ENCODE measurements around the gene HSPE1.
"Not testable (repeated sequence)": the region's sequence is repeated elsewhere in the genome, so short reads cannot be mapped to it uniquely, and the experiment has no call there.

The HSPE1 gene

DNA sequence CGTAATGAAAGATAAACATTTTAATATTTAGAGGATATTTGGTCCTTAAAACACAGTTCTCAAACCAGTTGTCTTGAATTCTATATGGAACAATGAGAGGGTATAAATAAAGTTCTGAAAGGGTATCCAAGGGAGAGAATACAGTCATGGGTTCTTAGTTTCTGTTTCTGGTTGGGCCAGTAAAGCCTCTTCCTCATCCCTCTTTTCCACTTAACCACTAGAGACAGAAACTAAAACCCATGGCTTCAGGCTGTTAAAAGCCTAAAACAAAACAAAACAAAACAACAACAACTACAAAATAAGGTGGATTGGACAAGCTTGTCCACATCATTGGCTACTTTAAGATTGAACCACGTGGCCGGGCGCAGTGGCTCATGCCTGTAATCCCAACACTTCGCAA, 28.0 kb upstream of the HSPE1 start:
- Histone ChIP-seq H3K9ac (ENCODE audit: low read length) (no peak overlapping the region), H3K27ac (ENCODE audit: low read length) (no peak overlapping the region), H3K4me1 (ENCODE audit: control insufficient read depth, low read depth, low read length) (no peaks in the 10 kb centered on the region), H3K36me3 (ENCODE audit: control insufficient read depth, low read depth, low read length) (peaks cover 29% of the 10 kb centered on the region), H3K27me3 (ENCODE audit: control insufficient read depth, insufficient read depth, low read length) (no peaks in the 10 kb centered on the region), H3K9me3 (ENCODE audit: control insufficient read depth, low read depth, low read length) (no peaks in the 10 kb centered on the region), H3K4me3 (ENCODE audit: low read length) (no peak overlapping the region)

DNA sequence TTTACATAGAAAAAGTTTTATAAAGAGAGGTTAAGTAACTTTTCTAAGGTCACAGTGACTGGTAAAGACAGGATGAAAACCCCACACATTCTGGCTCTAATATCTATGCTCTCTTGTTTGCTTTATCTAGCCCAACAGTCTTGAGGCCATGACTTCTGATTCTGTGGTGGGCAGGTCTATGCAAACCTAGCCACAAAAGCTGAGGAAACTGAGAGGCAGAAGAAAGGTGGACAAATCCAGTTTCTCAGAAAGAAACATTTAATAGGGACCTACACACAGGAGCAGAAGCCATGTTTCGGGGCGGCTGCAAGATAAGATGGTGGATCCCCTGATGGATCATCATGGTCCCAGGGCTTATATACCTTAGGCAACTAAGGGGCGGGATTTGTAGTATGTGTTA, 22.4 kb upstream of the HSPE1 start:
- no peaks in the 10 kb centered on the region for H3K27me3 ChIP-seq (ENCODE audit: control insufficient read depth, insufficient read depth, low read length)
- no peaks in the 10 kb centered on the region for H3K9me3 ChIP-seq (ENCODE audit: control insufficient read depth, low read depth, low read length)
- peaks cover 15% of the 10 kb centered on the region for H3K36me3 ChIP-seq (ENCODE audit: control insufficient read depth, low read depth, low read length)
- no peak overlapping the region for H3K9ac ChIP-seq (ENCODE audit: low read length)
- no peak overlapping the region for H3K27ac ChIP-seq (ENCODE audit: low read length)
- no peaks in the 10 kb centered on the region for H3K4me1 ChIP-seq (ENCODE audit: control insufficient read depth, low read depth, low read length)
- no peak overlapping the region for H3K4me3 ChIP-seq (ENCODE audit: low read length)

DNA sequence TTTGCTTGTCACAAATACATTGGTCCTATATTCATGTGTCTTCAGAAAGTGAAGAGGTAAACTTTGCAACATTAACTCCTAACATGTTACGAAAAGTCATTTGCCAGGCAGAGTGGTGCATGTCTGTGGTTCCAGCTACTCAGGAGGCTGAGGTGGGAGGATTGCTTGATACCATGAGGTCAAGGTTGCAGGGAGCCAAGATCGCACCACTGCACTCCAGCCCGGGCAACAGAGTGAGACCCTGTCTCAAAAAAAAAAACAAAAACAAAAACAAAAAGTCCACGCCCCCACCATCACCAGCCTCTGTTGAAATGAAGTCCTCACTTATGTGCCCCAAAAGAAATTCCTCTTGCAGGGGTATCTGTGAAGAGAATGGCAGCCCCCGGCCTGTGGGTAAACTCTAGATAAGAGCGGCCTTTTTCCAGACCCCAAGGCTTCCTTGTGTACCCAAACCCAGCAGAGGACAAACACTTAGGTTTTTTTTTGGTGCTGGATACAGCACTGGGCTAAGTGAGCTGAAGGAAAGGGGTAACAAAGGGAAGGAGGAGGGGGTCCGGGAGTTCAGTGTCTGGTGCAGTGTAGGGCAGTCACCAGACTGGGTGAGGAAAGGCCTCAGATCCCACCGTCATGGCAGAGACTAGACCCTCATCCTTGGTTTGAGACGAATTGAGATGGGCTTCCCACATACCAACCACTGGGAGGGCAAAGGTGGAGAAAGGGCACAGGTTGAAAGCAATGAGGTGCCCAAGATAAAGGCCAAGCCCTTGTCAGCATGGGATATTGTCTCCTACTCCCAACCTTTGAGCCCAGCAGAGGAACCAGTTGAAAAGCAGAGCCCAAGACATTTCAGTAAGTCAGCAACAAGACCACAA, 19.8 kb upstream of the HSPE1 start:
- no peak overlapping the region for H3K9ac ChIP-seq (ENCODE audit: low read length)
- no peak overlapping the region for H3K4me3 ChIP-seq (ENCODE audit: low read length)
- H3K4me1 ChIP-seq (ENCODE audit: control insufficient read depth, low read depth, low read length), result no peaks in the 10 kb centered on the region
- no peak overlapping the region for H3K27ac ChIP-seq (ENCODE audit: low read length)
- H3K9me3 ChIP-seq (ENCODE audit: control insufficient read depth, low read depth, low read length), result no peaks in the 10 kb centered on the region
- peaks cover under 1% of the 10 kb centered on the region for H3K36me3 ChIP-seq (ENCODE audit: control insufficient read depth, low read depth, low read length)
- no peaks in the 10 kb centered on the region for H3K27me3 ChIP-seq (ENCODE audit: control insufficient read depth, insufficient read depth, low read length)

DNA sequence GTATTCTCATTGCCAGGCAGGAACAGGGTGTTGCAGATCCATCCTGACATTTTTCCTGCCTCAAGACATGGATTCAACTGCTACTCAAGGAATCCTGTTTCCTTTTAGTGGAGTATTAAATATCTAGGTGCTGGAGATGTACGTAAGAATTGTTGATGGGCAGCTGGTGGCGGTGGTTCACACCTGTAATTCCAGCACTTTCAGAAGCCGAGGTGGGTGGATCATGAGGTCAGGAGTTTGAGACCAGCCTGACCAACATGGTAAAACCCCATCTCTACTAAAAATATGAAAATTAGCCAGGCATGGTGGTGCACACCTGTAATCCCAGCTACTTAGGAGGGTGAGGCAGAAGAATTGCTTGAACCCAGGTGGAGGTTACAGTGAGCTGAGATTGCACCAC, 15.9 kb upstream of the HSPE1 start:
- H3K4me1 ChIP-seq (ENCODE audit: control insufficient read depth, low read depth, low read length); H3K9me3 ChIP-seq (ENCODE audit: control insufficient read depth, low read depth, low read length); H3K9ac ChIP-seq (ENCODE audit: low read length); H3K27me3 ChIP-seq (ENCODE audit: control insufficient read depth, insufficient read depth, low read length); H3K27ac ChIP-seq (ENCODE audit: low read length); H3K4me3 ChIP-seq (ENCODE audit: low read length): not testable (repeated sequence)
- peaks cover 37% of the 10 kb centered on the region for H3K36me3 ChIP-seq (ENCODE audit: control insufficient read depth, low read depth, low read length)

DNA sequence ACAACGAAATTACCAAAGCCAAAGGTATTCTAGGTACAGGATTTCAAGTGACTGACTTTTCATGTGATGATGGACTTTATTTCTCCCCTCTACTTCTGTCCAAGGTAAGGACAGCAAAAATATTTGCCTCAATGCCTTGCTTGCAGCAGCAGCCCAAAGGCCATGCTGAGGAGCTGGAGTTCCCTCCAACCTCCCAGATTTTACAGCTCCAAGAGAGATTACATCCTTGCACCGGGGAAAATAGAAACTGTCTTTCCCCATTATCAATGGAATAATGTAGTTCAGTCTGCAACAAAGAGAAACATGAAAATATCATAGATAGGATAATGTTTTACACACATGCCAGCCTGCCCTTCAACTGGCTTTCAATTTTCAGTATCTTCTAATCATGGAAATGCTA, 14.0 kb upstream of the HSPE1 start:
- H3K9ac ChIP-seq (ENCODE audit: low read length), result no peak overlapping the region
- no peaks in the 10 kb centered on the region for H3K27me3 ChIP-seq (ENCODE audit: control insufficient read depth, insufficient read depth, low read length)
- H3K4me1 ChIP-seq (ENCODE audit: control insufficient read depth, low read depth, low read length), result no peaks in the 10 kb centered on the region
- H3K4me3 ChIP-seq (ENCODE audit: low read length), result no peak overlapping the region
- H3K36me3 ChIP-seq (ENCODE audit: control insufficient read depth, low read depth, low read length), result peaks cover 56% of the 10 kb centered on the region
- no peak overlapping the region for H3K27ac ChIP-seq (ENCODE audit: low read length)
- H3K9me3 ChIP-seq (ENCODE audit: control insufficient read depth, low read depth, low read length), result no peaks in the 10 kb centered on the region

DNA sequence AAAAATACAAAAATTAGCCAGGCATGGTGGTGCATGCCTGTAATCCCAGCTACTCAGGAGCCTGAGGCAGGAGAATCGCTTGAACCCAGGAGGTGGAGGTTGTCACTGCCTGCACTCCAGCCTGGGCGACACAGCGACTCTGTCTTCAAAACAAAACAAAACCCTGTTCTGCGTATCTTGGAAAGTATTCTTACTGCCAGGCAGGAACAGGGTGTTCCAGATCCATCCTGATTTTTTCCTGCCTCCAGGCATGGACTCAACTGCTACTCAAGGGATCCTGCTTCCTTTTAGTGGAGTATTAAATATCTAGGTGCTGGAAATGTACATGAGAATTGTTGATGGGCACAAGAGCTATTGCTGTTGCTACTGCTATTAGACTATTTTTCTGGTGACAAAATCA, 12.8 kb upstream of the HSPE1 start:
- Histone ChIP-seq H3K9me3 (ENCODE audit: control insufficient read depth, low read depth, low read length) (no peaks in the 10 kb centered on the region), H3K4me1 (ENCODE audit: control insufficient read depth, low read depth, low read length) (no peaks in the 10 kb centered on the region), H3K27me3 (ENCODE audit: control insufficient read depth, insufficient read depth, low read length) (no peaks in the 10 kb centered on the region), H3K9ac (ENCODE audit: low read length) (no peak overlapping the region), H3K36me3 (ENCODE audit: control insufficient read depth, low read depth, low read length) (peaks cover 68% of the 10 kb centered on the region), H3K4me3 (ENCODE audit: low read length) (no peak overlapping the region), H3K27ac (ENCODE audit: low read length) (no peak overlapping the region)

DNA sequence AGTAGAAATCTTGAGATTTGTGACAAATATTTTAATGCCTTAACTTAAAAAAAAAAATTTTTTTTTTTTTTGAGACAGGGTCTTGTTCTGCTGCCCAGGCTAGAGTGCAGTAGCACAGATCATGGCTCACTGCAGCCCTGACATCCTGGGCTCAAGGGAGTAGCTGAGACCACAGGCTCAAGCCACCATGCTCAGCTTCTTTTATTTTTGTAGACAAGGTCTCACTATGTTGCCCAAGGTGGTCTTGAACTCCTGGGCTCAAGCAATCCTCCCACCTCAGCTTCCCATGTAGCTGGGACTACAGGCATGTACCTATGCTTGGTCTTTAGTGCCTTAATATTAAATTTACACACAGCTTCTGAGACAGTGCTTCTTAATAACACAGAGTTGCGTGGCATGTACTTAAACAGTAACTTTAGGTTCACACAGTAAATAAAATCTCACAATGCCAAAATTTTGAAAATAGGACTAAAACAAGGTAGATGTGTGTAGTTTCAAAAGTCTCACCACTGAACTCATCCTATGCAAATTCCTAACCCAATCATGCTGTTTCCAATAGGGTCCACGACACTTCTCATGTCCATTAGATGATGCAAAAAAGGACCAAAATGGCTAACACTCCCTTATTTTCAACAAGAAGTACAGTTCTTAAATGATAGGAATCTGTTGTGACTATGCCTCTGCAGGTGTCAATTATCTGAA, 4.6 kb upstream of the HSPE1 start:
- H3K4me3 ChIP-seq (ENCODE audit: low read length), result no peak overlapping the region
- peaks cover 80% of the 10 kb centered on the region for H3K36me3 ChIP-seq (ENCODE audit: control insufficient read depth, low read depth, low read length)
- peaks cover 20% of the 10 kb centered on the region for H3K4me1 ChIP-seq (ENCODE audit: control insufficient read depth, low read depth, low read length)
- H3K27ac ChIP-seq (ENCODE audit: low read length), result no peak overlapping the region
- H3K27me3 ChIP-seq (ENCODE audit: control insufficient read depth, insufficient read depth, low read length), result no peaks in the 10 kb centered on the region
- no peak overlapping the region for H3K9ac ChIP-seq (ENCODE audit: low read length)
- H3K9me3 ChIP-seq (ENCODE audit: control insufficient read depth, low read depth, low read length), result no peaks in the 10 kb centered on the region

DNA sequence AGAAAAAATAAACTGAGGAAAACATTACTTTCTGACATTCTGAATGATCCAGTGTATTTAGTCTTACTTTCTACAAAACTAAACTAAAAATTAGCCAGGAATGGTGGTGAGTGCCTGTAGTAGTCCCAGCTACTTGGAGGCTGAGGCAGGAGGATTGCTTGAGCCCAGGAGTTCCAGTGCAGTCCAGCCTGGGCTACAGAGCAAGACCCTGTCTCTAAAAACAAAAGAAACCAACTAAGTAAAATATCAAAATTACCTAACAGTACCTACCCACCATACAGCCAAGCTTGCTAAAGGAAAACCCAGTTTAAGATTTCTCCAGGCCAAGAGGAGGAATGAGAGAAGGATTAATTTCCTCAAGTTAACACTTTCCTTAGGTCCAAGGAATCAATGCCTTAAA, 3.5 kb upstream of the HSPE1 start:
- Histone ChIP-seq H3K4me1 (ENCODE audit: control insufficient read depth, low read depth, low read length) (peaks cover 20% of the 10 kb centered on the region), H3K4me3 (ENCODE audit: low read length) (peak overlapping the region; percentile 92), H3K27ac (ENCODE audit: low read length) (no peak overlapping the region), H3K9me3 (ENCODE audit: control insufficient read depth, low read depth, low read length) (no peaks in the 10 kb centered on the region), H3K27me3 (ENCODE audit: control insufficient read depth, insufficient read depth, low read length) (no peaks in the 10 kb centered on the region), H3K36me3 (ENCODE audit: control insufficient read depth, low read depth, low read length) (peaks cover 72% of the 10 kb centered on the region), H3K9ac (ENCODE audit: low read length) (no peak overlapping the region)

DNA sequence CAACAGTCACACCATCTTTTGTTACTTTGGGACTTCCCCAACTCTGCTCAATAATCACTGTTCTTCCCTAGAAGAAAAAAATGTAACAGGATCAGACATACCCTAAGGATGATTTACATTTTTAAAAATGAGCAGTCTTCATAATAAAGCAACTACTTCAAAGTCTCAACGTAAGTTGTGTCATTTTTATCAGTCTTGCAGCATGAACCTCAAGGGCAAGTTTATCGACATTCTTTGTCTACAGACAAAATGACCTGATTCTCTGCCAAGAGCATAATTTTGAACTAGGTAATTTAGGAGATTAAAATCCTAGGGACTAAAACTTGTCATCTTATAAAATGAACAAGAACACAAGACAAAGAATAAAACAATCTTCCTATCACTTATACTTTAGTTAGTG, 2.9 kb upstream of the HSPE1 start:
- H3K4me1 ChIP-seq (ENCODE audit: control insufficient read depth, low read depth, low read length), result peaks cover 26% of the 10 kb centered on the region
- peaks cover 72% of the 10 kb centered on the region for H3K36me3 ChIP-seq (ENCODE audit: control insufficient read depth, low read depth, low read length)
- H3K9me3 ChIP-seq (ENCODE audit: control insufficient read depth, low read depth, low read length), result no peaks in the 10 kb centered on the region
- H3K4me3 ChIP-seq (ENCODE audit: low read length), result peak overlapping the region; percentile 92
- H3K9ac ChIP-seq (ENCODE audit: low read length), result peak overlapping the region; percentile 88
- no peaks in the 10 kb centered on the region for H3K27me3 ChIP-seq (ENCODE audit: control insufficient read depth, insufficient read depth, low read length)
- no peak overlapping the region for H3K27ac ChIP-seq (ENCODE audit: low read length)

DNA sequence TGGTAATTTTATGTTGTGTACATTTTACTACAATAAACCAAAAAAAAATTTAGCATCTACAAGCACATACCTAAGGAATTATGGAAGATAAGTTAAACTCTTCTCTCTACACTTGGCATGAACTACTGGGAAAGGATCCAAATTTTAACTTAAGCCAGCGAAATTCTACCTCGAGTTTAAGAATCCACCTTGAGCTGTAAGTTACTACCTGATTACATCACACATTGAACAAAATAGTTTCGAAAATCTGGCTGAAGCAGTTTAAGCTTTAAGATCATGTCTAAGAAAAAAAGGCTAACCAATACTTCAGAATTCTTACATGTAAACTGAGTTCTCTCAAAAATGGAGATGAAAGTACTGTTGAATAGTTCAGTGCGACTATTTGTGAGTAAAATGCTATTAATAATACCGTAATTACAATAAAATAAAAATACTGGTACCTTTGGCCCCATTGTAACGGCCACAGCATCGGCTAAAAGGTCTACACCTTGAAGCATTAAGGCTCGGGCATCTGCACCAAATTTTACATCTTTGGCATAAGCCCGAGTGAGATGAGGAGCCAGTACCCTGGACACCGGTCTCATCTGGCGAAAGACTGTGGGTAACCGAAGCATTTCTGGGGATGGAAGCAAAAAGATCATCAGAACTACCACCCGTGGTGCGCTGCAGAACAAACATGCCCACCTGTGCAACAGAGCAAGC, 1.8 kb upstream of the HSPE1 start:
- Histone ChIP-seq H3K9me3 (ENCODE audit: control insufficient read depth, low read depth, low read length) (no peaks in the 10 kb centered on the region), H3K9ac (ENCODE audit: low read length) (peak overlapping the region; percentile 88), H3K27ac (ENCODE audit: low read length) (peak overlapping the region; percentile 17), H3K4me1 (ENCODE audit: control insufficient read depth, low read depth, low read length) (peaks cover 27% of the 10 kb centered on the region), H3K36me3 (ENCODE audit: control insufficient read depth, low read depth, low read length) (peaks cover 72% of the 10 kb centered on the region), H3K27me3 (ENCODE audit: control insufficient read depth, insufficient read depth, low read length) (no peaks in the 10 kb centered on the region), H3K4me3 (ENCODE audit: low read length) (peak overlapping the region; percentile 92)

DNA sequence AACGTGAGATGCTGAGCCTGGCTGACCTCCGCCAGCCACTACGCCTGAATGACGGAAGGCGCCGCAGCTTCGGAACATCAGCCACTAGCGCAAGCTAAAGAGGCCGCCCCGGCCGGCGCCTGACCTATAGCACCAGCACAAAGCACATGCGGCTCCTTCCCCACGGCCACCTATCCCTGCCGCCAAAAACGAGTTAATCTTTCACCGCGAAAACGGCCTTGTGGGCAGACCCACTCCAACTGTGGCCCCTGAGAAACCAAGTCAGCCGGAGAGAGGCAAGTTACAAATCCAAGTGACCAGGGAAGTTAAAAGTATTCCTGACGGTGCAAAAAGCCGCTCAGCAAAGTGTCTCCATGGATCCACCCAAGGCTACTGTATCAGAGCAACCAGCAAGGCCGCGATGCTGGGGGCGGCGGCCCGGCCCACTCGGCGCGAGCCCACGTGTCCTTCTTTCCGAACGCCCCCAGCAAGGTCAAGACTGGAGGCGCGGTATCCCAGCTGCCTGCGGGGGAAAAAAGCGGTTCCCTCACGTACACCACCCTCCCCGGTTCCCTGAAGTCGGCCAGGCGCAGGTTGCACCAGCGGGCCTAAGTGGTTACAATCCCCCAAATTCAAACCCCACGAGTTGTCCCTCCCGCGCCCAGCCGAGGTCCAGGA, 1.1 kb upstream of the HSPE1 start:
- Histone ChIP-seq H3K27ac (ENCODE audit: low read length) (peak overlapping the region; percentile 28), H3K9ac (ENCODE audit: low read length) (peak overlapping the region; percentile 88), H3K4me3 (ENCODE audit: low read length) (peak overlapping the region; percentile 92), H3K36me3 (ENCODE audit: control insufficient read depth, low read depth, low read length) (peaks cover 72% of the 10 kb centered on the region), H3K27me3 (ENCODE audit: control insufficient read depth, insufficient read depth, low read length) (no peaks in the 10 kb centered on the region), H3K9me3 (ENCODE audit: control insufficient read depth, low read depth, low read length) (no peaks in the 10 kb centered on the region), H3K4me1 (ENCODE audit: control insufficient read depth, low read depth, low read length) (peaks cover 27% of the 10 kb centered on the region)

Data from iPS-18a (cell line).